NK-92 (cell line): ENCODE results near the gene UBAC1.
"Not testable (repeated sequence)": the region's sequence is repeated elsewhere in the genome, so short reads cannot be mapped to it uniquely, and the experiment has no call there.

Experiments
- DNase-seq: peaks from one replicate; lab custom pipeline; 2025; ENCODE audit not compliant: unreplicated experiment; lab: John Stamatoyannopoulos, UW

UBAC1 gene

GRCh38 chr9:135902655-135903357 is 58.4 kb downstream of the UBAC1 start:
- no peak for DNase-seq

GRCh38 chr9:135901826-135902225 is 59.3 kb downstream of the UBAC1 start:
- DNase-seq: no peak

DNA sequence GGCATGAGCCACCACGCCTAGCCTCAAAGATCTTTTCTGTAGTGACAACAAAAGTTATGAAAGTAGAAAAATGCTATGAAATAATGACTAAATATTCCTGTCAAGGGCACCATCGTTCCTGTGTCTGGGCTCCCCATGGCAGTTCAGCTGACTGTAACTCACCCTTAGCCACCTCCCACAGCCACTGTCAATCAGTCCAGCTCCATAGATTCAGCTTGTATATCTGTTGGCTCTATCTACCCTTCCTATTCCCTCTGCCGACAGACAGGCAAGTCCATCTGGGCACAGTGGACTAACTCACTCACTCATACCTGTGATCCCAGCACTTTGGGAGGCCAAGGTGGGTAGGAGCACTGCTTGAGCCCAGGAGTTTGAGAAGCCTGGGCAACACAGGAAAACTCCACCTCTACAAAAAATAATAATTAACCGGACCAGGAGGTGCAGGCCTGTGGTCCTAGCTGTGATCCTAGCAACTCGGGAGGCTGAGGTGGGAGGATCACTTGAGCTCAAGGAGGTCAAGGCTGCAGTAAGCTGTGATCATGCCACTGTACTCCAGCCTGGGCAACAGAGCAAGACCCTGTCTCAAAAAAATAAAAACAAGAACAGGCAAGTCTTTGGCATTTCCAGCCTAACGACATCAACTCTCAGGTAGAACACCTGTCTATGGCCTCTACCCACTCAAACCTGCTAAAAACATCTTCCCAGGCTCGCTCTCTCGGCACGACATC is 60.0 kb downstream of the UBAC1 start:
- no peak for DNase-seq

- DNase-seq: no peak
Observed at GRCh38 chr9:135898634-135899407, 62.4 kb downstream of the UBAC1 start.

GRCh38 chr9:135896626-135897025 is 64.5 kb downstream of the UBAC1 start:
- no peak for DNase-seq

DNA sequence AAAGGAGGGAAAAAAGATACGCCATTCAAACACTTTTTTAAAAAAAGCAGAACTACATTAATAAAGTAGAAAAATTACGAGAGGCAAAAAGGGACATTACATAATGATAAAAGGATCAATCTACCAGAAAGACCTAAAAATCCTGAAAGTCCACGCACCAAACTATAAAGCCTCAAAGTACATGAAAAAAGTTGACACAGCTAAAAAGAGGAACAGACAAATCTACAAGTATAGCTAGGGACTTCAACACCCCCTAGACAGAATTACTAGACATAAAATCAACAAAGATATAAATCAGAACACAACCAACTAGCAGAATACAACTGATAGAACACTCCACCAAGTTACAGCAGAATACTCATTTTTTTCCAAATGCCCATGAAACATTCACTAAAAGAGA is 65.0 kb downstream of the UBAC1 start:
- DNase-seq: no peak

- DNase-seq: no peak
Observed at GRCh38 chr9:135895202-135895848, 65.8 kb downstream of the UBAC1 start.

DNA sequence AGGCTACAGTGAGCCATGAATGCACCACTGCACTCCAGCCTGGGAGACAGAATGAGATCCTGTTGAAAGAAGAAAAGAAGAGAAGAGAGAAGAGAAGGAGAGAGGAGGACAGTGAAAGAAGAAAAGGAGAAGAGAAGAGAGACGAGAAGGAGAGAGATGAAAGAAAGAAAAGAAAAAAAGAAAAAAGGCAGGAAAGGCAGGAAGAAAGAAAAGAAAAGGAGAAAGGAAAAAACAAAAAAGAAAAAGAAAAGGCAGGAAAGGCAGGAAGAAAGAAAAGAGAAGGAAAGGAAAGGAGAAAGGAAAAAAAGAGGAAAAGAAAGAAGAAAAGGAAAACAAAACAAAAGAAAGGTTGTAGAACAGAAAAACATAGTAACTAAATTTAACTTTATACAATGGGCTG is 68.1 kb downstream of the UBAC1 start:
- no peak for DNase-seq

DNA sequence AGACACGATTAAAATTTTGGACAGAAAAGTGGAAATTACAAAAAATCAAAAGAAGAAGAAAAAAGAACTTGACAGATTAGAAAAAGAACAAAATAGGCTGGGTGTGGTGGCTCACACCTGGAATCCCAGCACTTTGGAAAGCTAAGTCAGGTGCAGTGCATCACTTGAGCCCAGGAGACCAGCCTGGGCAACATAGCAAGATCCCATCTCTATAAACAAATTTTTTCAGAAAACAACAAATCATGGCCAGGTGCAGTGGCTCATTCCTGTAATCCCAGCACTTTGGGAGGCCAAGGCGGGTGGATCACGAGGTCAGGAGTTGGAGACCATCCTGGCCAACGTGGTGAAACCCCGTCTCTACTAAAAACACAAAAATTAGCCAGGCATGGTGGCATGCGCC is 68.8 kb downstream of the UBAC1 start:
- DNase-seq: not testable (repeated sequence)

- no peak for DNase-seq
Observed at GRCh38 chr9:135891027-135891631, 70.0 kb downstream of the UBAC1 start.

DNA sequence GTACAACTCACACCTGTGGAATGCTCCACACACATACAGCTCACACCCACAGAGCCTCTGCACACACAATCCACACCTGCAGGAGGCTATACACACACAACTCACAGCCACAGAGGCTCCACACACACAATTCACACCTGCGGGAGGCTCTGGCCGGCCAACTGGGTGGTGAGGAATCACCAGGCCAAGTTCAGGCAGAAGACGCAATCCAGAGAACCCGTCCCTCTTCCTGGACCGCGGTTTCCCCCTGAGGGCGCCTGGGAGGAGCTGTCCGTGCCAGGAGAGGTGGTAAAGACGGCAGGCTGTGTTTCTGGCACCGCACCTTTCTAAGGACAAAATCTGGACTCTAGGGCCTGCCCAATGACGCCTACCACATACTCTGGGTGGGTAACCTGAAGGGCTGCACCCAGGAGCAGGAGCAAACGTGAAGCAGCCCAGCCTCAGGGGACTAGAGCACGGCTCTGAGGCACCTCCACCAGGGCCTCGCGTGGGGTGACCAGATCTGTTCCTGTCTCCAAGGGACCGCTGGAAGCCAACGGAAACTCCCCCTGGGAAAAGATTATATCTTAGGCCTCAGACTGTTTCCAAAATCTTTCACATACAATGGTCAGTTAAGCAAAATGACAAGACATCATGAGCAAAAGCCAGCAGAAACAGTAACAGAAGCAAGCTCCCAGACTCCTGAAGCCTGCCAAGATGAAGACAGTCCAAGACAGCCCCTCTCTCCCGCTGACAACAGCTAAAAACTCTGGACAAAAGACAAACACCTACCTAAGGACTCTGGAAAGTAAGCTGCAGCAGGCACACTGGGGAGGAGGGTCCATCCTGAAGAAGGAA is 70.8 kb downstream of the UBAC1 start:
- DNase-seq: no peak

GRCh38 chr9:135889564-135890189 is 71.5 kb downstream of the UBAC1 start:
- DNase-seq: no peak

- no peak for DNase-seq
Observed at GRCh38 chr9:135888766-135889394, 72.3 kb downstream of the UBAC1 start.

DNA sequence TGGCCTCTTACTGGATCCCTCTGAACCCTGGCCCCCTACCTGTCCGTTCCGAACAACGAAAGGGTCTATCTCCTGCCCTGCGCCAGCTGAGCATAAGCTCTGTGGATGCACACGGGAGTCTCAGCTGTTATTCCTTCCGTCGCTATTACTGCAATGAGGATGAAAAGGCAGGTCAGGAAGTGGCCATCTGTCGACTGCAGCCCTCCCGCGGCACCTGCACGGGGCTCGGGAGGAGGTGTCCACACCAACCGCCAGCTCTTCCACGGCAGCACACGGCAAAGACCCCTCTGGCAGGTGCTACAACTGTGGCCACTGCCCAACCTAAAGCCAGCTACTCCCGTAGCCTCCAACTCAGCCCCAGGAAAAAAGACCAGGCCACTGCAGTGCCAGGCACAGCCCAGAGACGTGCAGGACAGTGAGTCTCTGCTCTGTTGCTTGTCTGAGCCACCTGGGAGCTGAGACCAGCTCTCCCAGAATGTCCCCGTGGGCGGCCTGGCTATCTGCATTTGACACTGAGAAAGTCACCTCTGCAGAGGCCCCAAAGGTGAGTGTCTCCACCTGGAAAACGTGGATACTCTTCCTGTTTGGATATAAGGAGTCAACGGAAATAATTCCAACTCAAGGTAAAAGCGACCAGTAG is 72.9 kb downstream of the UBAC1 start:
- DNase-seq: no peak

- DNase-seq: no peak
Observed at GRCh38 chr9:135887585-135888050, 73.6 kb downstream of the UBAC1 start.

DNA sequence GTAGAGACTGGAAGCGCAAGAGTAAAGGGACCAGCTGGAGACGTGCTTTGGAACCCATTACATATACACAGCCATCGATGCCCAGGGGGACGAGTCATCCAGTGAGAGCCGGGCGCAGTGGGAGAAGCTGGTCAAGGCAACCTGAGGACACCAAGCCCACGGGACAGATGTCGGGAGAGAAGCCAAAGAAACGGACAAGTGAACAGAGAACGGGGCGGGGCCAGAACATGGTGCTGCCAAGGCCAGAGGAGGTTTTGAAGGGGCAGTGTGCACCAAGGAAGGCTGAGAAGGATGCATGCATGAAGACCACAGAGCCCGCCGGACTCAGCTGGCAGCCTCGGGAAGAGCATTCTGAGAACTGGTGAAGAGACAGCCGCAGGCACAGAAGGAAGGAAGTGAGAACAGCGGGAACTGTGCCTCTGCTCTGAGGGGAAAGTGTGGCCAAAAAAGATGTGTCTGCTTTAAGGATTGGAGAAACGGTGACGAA is 74.1 kb downstream of the UBAC1 start:
- no peak for DNase-seq

DNA sequence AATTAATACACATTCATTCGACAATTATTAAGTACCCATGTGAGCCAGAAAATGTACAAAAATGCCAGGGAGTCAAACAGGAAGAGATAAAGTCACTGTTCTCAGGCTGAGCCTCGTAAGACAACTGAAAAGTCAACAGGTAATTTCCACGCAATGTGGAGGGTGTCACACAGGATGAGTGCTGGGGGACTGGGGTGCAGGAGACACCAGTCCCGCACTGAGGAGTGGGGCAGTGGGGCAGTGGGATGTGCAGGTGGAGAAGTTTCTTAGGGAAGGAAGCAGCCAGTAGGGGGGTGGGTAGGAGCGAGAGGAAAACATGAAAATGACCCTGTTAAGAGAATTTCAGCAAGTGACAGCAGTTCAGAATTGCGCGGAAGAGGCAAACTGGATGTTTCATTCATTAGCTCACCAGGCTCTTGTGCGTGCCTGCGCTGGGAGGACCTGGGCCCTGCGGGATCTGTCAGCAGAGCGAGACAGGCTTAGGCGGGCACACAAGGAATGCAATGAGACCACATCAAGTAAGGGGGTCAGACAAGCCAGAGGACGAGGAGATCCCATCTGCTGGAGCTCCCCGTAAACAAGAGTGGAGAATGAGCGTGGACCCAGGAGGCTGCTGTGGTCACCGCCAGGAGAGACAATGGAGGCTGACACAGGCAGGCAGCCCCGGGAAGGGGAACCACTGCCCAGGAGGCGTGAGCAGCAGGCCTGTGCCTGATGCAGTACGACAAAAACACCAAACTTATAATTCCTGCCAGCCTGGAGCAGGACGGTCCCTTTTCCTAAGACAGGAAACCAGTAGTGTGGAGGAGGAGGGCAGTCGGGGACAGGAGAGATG is 74.8 kb downstream of the UBAC1 start:
- no peak for DNase-seq
